GM18511 (cell line): Measurements from ENCODE around the gene PI16.
"Not testable (repeated sequence)": the region's sequence is repeated elsewhere in the genome, so short reads cannot be mapped to it uniquely, and the experiment has no call there.

Source experiments
- ATAC-seq: cut with Tn5 transposase; IDR thresholded peaks from one replicate; pipeline ENCODE4 v1.9.1; 2021; ENCODE audit warnings: mild to moderate bottlenecking, moderate library complexity; ENCODE audit not compliant: unreplicated experiment

The PI16 gene

DNA sequence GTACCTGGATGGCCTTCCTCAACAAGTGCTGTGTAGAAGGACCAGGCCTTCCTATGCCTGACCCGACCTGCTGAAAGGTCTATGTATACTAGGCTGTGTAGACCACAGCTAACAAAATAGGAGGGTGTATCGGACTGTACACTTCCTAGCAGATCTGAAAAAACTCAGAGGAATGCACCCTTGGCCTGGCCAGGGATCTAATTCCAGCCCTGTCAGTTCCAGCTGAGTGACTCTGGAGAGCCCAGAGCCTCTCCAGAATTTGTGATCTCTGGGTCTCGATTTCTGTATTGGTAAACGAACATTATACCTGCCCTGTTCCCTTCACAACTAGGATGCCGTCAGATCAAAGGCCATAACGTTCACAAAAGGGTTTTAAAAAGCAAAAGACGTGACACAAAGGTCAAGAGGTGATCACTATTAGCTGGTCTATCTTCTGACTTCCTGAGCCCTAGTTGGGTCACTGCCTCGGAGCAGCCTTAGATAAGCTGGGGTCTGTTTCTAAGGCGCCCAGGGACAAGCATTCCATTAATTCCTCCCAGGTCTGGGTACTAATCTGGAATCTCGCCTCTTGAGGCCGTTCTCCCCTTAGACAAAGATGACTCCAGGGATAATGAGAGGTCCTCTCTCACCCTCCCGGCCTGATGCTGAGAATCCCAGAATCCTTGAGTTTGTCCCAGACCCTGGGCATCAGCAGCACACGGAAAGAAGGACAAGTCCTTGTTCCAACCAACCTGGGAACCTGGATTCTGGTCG lies 17.6 kb downstream of the PI16 start:
- no peak for ATAC-seq

DNA sequence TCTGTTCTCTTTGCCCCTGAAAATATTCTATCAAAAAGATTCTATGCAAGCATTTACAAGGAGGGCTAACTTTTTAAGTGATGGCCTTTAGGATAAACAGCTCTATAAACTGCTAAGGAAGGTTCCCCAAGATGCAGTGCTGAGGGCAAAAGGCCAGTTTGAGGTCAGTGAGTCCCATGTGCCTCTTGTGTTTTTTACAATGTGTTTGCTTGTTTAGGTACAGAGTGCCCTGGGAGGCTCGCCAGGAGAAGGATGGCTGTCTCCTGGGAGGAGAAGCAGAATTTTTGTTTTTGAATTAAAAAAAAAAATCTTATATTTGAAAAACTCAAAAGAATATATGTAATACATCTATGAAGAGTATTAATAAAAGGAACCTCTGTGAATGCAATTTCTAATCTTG lies 18.7 kb downstream of the PI16 start:
- ATAC-seq, result no peak

DNA sequence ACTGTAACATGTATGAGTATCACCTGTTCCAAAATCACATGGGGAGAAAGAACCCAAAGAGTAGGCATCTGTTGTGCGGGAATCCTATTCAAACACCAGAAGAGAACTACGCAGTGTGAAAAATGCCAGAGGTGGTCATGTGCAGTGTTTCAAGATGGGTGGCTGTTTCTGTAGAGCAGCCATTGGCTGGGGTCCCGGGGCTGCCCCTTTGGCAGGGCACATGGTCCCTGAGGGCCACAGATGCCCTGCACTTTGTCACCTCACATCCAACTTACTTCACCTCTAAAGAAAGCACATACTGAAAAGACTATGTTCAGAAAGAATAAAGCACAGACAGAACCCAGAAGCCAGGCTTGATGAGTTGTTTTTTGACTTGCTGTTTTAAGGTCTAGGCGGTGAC lies 19.1 kb downstream of the PI16 start:
- no peak for ATAC-seq

DNA sequence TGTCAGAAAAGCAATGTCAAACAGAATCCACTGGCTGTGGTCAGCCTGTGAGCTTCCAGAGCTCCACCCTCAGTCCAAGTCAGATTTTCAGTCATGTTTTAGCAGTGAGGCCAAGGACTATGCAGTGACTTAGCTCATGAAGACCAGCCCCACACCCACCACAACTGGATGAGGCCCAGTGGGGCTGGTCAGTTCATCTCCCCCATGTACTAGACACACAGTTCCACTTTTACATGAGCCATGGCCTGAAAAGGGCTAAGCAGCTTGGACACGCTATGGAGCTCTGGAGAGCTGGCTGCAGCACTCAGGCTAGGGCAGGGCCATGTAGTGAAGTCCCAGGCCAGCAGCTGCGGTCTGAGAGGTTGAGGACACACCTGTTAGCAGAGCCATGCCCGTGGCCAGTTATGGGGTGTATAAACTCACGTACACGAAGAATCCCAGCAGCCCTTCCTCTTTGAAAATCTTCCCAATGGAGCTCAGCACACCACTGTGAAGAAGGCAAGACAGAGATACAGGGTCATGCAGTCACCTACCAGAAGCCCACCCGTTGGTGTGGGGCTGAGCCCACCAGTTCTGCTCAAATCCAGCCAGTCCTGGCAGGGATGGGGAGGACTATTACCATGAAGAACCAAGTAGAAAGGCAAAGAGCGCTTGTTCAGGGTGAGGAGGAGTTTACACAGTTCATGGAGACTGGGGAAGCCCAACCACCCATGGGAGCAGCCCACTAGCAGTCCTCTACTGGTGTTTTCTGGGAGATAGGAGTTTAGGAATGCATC lies 20.9 kb downstream of the PI16 start:
- no peak for ATAC-seq

DNA sequence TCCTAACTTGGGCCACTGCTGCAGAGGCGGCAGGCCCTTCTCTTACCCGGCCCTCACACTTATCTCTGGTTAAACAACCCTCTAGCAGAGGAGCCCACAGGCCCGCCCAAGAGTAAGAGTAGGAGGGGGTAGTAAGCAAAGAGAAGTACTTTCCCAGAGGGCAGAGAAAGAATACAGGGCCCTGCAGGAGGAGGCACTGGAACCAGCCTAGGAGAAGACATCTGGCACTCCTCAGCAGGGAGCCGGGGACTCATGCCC lies 21.4 kb downstream of the PI16 start:
- no peak for ATAC-seq

DNA sequence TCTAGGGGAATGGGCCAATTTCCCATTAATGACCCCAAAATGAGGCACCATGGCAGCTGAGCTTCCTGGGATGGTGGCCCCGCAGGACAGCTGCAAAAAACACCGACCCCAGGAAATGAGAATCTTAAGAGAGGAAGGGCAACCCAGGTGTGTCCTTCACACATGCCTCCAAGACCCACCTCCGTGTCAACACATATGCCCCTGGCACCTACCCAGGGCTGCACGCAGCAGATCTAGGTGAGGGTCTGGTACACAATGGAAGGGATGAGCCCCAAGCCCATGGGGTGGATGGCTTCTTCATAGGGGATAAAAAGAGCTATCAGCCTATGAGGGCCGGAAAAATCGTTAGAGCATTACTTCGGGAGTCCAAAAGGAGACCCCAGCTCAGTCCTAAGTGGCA lies 22.0 kb downstream of the PI16 start:
- ATAC-seq, result no peak

DNA sequence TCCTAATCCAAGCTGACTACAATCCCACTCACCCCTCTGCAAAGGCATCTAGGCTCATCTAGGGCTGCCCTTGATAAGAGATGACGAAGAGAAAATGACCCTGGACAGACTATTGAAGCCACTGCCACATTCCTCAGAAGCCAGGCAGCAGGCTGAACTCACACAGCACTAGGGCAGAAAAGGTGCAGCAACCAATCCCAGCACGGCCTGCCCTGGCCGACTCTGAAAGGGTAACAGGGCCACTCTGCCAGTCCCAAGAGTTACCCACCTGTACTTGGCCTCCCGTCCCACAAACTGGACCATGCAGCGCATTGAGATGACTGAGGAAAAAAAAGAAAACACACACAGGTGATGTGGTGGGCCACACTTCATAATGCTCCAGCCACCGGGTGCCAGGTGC lies 22.4 kb downstream of the PI16 start:
- no peak for ATAC-seq

DNA sequence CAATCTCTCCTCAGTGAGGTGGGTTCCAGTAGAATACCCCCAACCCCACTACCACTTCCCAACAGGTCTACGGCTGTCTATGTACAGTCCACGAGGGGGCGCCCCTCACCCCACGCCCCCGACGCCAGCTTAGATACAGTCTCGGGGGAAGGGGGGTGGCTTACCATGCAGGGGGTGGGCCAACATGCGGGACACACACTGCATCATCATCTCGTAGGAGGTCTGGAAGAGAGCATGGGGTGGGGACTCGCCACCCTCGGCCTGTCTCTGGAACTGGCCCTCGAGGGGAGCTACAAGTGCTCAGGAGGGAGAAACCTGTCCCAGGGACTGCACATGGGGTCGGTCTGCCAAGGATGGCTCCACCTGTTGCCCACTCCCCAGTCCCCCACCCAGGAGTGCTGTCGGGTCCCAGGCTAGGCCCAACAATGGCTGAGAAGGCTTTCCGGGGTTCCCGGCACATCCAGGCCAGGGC lies 23.0 kb downstream of the PI16 start:
- no peak for ATAC-seq

DNA sequence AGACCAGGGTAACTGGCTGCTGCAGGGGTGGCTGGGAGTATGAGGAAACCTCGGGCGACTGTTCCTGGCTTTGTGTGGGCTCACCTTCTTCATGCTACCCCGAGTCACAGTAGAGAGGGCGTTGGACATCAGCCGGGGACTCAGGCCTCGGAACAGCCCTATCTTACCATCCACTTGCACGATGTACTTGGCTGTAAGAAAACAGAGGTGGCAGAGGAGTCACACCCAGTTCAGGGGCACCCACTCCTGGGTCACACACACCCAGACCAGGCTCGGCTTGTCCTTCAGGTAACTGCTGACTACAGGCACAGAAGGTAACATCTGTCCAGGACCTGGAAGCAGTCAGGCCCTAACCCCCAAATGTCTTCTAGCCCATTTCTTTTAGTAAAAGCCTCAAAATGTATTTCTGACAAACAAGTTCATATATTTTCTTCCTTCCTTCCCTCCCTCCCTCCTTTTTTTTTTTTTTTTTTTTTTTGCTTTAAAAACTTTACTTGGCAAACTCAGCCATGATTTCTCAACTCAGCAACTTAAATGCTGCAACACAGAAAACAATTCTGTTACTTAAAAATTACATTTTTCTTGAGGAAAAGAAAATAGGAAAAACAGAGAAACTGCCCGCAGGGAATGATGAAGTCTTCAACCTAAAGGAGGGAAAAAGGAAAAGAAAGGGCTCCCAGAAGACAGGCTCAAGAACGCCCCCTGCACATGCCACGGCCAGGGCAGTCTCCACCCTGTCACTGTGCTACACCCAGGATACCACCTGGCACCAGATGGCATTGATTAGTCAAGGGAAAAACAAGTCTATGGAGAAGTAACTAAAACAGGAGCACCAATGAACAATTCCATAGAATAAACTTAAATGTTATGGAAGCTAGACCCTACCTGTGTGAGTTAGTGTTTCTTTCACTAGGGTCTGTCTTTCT lies 24.1 kb downstream of the PI16 start:
- ATAC-seq, result no peak

DNA sequence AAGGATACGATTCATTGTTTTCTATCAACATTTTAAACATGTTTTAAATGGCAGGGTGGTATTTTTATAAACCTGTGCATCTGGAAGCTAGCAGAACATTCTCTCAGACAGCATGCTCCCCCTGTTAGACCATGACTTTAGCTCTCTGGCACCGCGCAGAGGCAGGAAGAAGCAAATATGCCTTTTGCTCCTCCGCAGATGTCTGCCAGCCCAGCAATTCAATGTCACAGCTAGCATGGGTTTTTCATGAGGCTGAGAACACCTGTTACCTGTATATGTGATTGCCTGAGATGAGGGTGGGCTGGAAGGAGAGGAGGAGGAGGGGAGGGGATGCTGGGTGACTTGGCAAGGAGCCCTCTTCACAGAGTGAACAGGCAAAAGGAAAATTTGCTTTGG lies 24.8 kb downstream of the PI16 start:
- no peak for ATAC-seq

DNA sequence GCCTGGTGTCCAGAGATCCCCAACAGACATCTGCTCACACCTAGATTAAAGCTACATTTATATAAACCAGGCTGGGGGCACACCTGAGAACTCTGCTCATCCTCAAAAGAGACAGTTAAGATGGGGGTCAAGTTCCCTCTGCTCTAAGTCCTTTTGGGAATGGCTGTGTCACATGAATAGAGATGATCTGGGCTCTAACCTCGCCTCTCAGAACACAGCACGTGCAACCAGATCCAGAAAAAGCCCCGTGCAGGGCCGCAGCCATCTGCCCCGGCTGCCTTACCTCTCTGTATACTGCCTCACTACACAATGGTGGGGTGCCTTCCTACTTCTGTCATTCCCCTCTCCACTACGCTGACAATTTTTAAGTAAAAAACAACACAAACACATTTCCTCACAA lies 25.6 kb downstream of the PI16 start:
- no peak for ATAC-seq

DNA sequence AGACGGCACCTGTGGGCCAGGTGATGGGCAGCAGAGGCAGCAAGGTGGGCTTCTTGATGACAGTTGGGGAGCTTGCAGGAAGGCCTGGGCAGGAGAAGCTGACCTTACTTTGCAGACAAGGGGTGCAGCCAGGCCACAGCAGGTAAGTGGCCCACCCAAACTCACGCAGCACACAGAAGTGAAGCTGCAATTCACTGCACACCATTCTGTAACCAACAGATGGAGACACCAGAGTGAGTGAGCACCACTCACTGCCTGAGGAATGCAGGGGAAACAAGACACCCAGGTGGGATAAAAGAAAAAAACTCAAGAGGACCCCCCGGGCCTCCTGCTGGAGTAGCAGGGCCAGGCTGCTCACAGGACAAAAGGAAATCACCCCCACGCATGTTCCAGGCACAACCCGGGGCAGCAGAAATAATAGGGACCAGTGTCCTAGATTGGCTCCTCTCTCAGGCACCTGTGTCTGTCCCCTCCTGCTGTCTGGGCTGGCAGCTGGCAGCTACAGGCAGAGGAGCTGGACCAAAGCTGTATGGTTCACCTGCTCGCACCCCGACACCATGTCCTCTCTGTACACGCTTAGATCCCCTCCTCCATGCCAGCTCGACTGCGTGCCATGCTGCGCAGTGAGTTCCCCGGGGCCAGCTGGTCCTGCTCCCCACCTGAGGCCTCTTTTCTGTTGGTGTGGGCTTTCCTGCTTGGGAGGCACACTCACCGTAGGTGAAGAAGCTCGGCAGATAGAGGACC lies 26.5 kb downstream of the PI16 start:
- ATAC-seq, result no peak

DNA sequence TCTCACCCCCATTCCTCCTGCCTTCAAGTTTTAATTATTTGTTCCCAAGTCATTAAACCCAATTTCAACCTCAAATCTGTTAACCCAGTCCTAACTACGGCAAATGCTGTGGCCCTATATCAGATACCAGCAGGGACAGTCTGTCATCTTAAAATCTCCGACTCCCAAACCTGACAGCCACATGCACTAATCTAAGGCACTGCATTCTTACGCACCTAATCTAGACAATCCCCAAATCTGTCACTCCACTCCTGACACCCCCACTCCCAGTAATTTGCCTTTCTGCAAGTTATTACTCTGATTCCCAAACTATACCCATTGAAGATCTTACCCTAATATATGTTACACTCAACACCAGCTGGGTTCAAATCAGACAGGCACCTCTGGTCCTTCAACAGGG lies 29.0 kb downstream of the PI16 start:
- no peak for ATAC-seq

DNA sequence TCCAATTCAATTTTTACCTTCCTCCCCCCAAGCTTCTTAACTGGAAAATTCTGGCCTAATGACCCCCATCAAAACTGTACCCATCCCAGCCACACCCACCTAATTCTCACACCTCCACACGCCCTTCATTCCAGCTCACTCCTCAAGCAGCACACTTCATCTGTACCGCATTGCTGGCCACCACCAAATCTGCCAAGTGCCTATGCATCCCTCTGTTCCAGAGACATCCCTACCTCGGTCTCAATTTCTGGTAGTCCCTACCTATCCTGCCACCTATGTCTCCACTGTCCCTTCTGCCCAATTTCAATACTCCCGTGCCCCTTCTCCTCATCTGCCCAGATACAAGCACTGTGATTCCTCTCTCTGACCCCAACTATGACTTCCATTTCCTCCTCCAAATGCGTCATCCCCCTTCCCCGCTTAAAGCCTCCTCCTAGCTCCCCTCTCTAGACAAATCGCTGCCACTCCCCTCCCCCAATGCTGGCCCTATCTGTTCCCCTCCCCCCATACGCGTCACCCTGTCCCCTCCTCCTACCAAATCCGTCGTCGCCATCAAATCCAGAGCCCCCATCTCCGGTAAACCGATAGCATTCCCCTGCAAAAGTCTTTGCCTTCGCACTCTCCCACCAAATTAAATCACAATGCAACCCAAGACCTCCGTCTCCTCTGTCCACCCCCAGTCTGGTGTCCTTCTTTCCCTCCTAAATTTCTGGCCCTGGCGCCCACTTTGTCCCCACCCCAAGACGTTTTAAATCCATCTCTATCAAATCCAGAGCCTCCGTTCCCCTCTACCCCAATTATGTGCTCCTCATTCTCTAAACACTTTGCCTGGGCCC lies 30.3 kb downstream of the PI16 start:
- no peak for ATAC-seq

DNA sequence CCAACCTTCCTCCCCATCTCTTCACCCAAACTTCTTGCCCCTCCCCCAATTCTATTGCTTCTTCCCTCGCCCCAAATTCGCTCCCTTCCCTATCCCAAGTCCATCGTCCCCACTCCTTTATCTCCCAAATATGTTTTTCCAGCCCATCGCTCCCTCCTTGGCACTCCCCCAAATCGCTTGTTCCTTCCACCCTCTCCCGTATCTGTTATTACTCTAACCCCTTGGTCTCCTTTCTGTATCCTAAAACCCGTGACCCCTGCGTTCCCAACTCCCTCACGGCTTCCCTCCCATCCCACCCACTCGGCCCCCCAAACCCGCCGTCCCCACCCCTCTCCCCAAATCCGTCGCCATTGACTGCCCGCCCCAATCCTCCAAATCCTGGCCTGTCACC lies 30.9 kb downstream of the PI16 start:
- ATAC-seq, result no peak

DNA sequence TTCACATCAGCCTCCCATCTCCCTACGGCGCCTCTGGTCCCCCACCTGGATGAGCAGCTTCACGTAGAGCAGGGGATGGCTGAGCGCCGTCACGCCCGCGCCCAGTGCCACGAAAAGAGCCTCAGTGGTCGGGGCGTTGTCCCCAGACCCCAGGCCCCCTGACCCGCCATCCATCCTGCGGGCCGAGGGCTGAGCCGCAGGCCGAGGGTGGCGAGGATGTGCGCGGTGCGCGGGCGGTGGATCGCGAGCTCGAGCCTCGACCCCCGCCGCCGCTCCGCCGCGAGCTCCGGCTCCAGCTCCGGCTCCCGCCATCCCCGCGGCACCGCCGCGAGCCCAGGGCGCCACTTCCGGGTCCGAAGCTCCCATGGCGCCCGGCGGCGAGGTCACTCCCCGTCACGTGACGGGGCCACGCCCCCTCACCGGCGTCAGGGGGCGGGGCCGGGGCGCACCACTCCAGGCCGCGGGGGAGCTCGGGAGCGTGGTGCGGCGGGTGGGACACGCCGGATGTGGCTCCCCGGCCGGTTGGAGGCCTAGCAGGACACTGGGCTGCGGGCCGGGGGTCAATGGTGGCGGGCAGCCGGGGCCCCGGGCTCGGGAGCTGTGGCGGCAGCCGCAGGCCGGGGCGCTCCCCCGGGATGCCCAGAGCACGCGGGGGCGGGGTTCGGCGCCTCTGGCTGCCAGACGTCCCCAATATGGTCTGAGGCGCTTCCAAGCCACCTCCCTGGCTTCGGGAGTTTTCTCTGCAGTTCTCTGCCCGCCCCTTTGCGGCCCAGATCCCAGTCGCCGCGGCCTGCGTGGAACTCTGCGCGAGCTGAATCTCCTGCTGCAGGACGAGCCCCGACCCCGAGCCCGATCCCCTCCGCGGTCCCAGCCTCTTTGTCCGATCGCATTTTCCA lies 31.5 kb downstream of the PI16 start, which contains the start of gene MTCH1:
Gene MTCH1 (minus strand): TSS at position 389 of the 896 bp plus-strand sequence. CDS start 23 bp downstream, at position 366.
- peak; percentile 88 for ATAC-seq

DNA sequence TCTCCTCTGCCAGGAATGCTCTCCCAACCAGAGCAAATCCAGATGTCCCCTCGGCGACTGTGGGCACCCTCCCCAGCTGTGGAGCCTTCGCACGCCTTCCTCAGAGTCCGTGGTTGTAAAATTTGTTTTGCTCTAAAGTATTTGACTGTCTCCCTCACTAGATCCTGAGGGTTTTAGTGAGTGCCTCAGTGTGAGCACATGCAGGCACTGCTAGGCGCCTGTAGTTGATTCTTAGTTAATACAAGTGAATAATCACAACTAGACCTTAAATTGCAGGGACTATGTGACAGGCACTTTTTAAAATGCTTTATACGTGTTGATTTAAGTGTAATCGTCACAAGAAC lies 32.1 kb downstream of the PI16 start:
- peak; percentile 22 for ATAC-seq

DNA sequence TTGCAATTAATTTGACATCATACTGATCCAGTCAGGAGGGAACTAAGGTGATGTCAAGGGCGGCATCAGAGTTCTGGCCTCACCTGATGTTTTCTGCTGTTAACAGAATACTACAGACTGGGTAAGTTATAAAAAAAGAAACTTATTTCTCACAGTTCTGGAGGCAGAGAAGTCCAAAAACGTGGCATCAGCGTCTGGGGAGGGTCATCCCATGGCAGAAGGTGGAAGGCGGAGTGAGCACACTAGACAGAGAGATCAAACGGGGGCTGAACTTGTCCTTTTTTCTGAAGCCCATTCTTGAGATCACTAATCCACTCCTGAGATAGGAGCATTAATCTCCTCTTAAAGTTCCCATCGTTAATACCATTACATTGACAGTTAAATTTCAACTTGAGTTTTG lies 34.7 kb downstream of the PI16 start:
- no peak for ATAC-seq

DNA sequence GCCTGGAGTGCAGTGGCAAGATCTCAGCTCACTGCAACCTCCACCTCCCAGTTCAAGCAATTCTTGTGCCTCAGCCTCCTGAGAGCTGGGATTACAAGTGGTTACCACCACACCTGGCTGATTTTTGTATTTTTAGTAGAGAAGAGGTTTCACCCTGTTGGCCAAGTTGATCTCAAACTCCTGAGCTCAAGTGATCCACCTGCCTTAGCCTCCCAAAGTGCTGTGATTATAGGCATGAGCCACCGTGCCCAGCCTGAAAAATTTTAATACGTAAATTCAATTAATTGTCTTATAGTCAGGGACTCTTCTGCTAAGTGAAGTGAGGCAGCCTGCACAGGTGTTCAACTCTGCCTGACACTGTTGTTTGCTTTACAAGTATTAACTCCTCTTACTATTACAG lies 35.9 kb downstream of the PI16 start:
- ATAC-seq, result not testable (repeated sequence)
